HG02938 (cell line): ENCODE results near the gene KRAS.
A peak's percentile ranks its signal among the peaks of the same experiment; 100 is the strongest.

ENCODE experiments used
- ATAC-seq: cut with Tn5 transposase; IDR thresholded peaks from one replicate; pipeline ENCODE4 v1.9.1; 2021; ENCODE audit warnings: mild to moderate bottlenecking, moderate library complexity; ENCODE audit not compliant: unreplicated experiment

The KRAS gene

GRCh38 chr12:25197608-25198007, 53.1 kb downstream of the KRAS start:
- no peak for ATAC-seq

- peak; percentile 94 for ATAC-seq
Measured at GRCh38 chr12:25195056-25195971, 55.4 kb downstream of the KRAS start, which contains the start of the genes DNAI7 and ETFRF1. Gene DNAI7, minus strand, starts transcription at chr12:25195160. Its CDS starts 82 bp downstream, at chr12:25195078. Gene ETFRF1, plus strand, starts transcription at chr12:25195237. Its CDS starts 8,720 bp downstream, at chr12:25203957.

GRCh38 chr12:25194722-25195055, 56.0 kb downstream of the KRAS start:
- ATAC-seq: no peak

GRCh38 chr12:25194214-25194613, 56.5 kb downstream of the KRAS start:
- no peak for ATAC-seq

- no peak for ATAC-seq
Measured at GRCh38 chr12:25190793-25191192, 59.9 kb downstream of the KRAS start.

GRCh38 chr12:25189656-25190055, 61.1 kb downstream of the KRAS start:
- no peak for ATAC-seq

GRCh38 chr12:25187781-25188180, 62.9 kb downstream of the KRAS start:
- ATAC-seq: no peak

GRCh38 chr12:25186788-25187402, 63.8 kb downstream of the KRAS start:
- ATAC-seq: peak; percentile 86

- no peak for ATAC-seq
Measured at GRCh38 chr12:25186038-25186787, 64.5 kb downstream of the KRAS start.

- ATAC-seq: no peak
Measured at GRCh38 chr12:25184132-25184531, 66.6 kb downstream of the KRAS start.

- ATAC-seq: no peak
Measured at GRCh38 chr12:25182765-25183164, 68.0 kb downstream of the KRAS start.

GRCh38 chr12:25162866-25163265, 87.9 kb downstream of the KRAS start:
- no peak for ATAC-seq

GRCh38 chr12:25156061-25156460, 94.7 kb downstream of the KRAS start:
- no peak for ATAC-seq

- ATAC-seq: peak; percentile 49
Measured at GRCh38 chr12:25155022-25155576, 95.6 kb downstream of the KRAS start.
